IMR-90 (cell line): Measurements from ENCODE around the gene CYTH4.

Source experiments
- BHLHE40 ChIP-seq: fragments of 150-350 bp; IDR thresholded peaks from 2 replicates; pipeline ENCODE4 v1.6.1; 2016; ENCODE audit warnings: mild to moderate bottlenecking, low read depth, low read length
- CEBPB ChIP-seq: IDR thresholded peaks from 2 replicates; pipeline ENCODE4 v1.6.1; 2012; ENCODE audit warnings: low read depth, low read length, improper control_type of control experiment
- CTCF ChIP-seq: conservative IDR thresholded peaks from 2 replicates; pipeline ENCODE4 v1.5.1; 2012; ENCODE audit warnings: mild to moderate bottlenecking, low read depth, low read length, improper control_type of control experiment
- MAFK ChIP-seq: IDR thresholded peaks from 2 replicates; pipeline ENCODE4 v1.6.1; 2012; ENCODE audit warnings: low read depth, low read length, improper control_type of control experiment
- MXI1 ChIP-seq: IDR thresholded peaks from 2 replicates; pipeline ENCODE4 v1.6.1; 2012; ENCODE audit warnings: low read depth, mild to moderate bottlenecking, low read length, moderate library complexity, borderline replicate concordance
- NFE2L2 ChIP-seq: fragments of 150-350 bp; IDR thresholded peaks from 2 replicates; pipeline ENCODE4 v1.6.1; 2016; ENCODE audit warnings: low read depth, mild to moderate bottlenecking, low read length
- POLR2A ChIP-seq: IDR thresholded peaks from 2 replicates; pipeline ENCODE4 v1.6.1; 2012; ENCODE audit warnings: mild to moderate bottlenecking, low read depth, low read length
- RAD21 ChIP-seq: IDR thresholded peaks from 2 replicates; pipeline ENCODE4 v1.6.1; 2012; ENCODE audit warnings: low read length, improper control_type of control experiment
- RCOR1 ChIP-seq: IDR thresholded peaks from 2 replicates; pipeline ENCODE4 v1.6.1; 2012; ENCODE audit warnings: mild to moderate bottlenecking, low read length, improper control_type of control experiment; ENCODE audit not compliant: insufficient replicate concordance
- RFX5 ChIP-seq: IDR thresholded peaks from 2 replicates; pipeline ENCODE4 v1.8.0; 2012; ENCODE audit warnings: low read depth, mild to moderate bottlenecking, low read length, moderate library complexity
- SMC3 ChIP-seq: fragments of 150-350 bp; IDR thresholded peaks from 2 replicates; pipeline ENCODE4 v1.6.1; 2016; ENCODE audit warnings: low read depth, mild to moderate bottlenecking, antibody characterized with exemption, low read length, moderate library complexity
- USF2 ChIP-seq: fragments of 150-350 bp; IDR thresholded peaks from 2 replicates; pipeline ENCODE4 v1.6.1; 2017; ENCODE audit warnings: mild to moderate bottlenecking, antibody characterized with exemption, low read length, low read depth

DNA sequence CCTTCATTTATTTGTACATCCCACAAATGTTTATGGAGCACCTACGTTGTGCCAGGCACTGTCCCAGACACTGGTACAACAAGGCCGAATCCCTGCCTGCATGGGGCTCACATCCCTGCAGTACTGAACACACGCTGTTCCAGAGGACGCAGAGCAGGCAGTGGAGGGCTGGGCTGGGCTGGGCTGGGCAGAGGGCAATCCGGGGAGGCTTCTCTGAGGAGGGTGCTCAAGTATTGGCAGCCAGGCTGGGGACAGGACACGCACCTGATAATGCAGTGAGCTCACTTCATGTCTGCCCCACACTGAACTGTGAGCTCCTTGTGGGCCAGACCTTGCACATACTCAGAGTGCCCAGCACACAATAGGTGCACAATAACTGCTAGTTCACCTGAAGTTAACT is 34.1 kb downstream of the CYTH4 start:
- TF ChIP-seq POLR2A (no peak), CTCF (no peak), MXI1 (no peak), CEBPB (no peak), SMC3 (no peak), RCOR1 (no peak), USF2 (no peak), RFX5 (no peak), RAD21 (no peak), NFE2L2 (no peak), MAFK (no peak), BHLHE40 (no peak)
